ENCODE measurements around the gene PRDM16. TPM values are rescaled to one million over a fixed set of nuclear protein-coding genes. Genes with fewer than 3 reads are reported as not detected.

The PRDM16 gene
- total RNA-seq, 2 experiments from 2014 or later = not detected

DNA sequence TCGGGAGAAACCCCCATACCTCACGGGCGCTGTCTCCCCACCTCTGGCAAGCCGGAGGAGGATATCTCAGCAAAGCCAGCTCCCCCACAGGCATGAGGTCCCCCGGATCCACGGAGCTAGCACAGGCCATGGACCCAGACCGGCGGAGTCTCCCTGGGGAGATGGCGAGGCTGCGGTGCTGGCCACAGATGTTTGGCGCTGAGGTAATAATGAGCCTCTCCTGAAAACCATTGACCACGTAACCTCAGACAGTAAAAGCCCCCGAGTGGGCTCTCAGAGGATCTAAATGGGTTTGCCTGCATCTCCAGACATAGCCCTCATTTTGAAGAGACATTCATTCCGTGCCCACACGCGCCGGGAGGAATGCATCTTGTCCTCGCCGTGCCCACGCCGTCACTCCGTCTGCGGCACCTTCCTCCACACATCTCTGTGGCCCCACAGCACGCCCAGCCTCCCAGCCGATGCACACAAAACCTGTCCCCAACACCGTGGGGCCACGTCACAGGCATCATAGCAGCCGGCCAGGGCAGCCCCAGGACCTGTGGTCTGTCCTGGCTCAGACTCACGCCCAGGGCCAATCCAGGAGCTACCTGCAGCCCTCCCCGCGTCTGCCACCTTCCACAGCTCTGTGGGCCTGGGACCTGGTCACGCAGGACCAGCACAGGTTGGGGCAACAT is 150.9 kb downstream of the PRDM16 start:
- intact Hi-C loops (cut with micrococcal nuclease; ENCODE audit: unreplicated experiment) = no loop called here
- Histone ChIP-seq H4K20me1 (ENCODE audit: insufficient read depth, low read length) (no peaks in the 10 kb centered on the region; the same call in 1 of the 2 replicates), H3K9me3 (ENCODE audit: low read length) (no peaks in the 10 kb centered on the region), H2AFZ (ENCODE audit: low read length) (no peak overlapping the region), H3K9me2 (ENCODE audit: insufficient read depth, low read length) (no peaks in the 10 kb centered on the region), H3K36me3 (ENCODE audit: insufficient read depth, low read length) (no peaks in the 10 kb centered on the region), H3K4me2 (ENCODE audit: low read length) (no peak overlapping the region), H3K4me3 (ENCODE audit: low read depth, low read length, poor library complexity, severe bottlenecking) (no peak overlapping the region), H3K27ac (ENCODE audit: low read depth, low read length, poor library complexity, severe bottlenecking) (no peak overlapping the region), H3K79me2 (ENCODE audit: insufficient read depth, low read depth, low read length) (no peaks in the 10 kb centered on the region), H3K4me1 (ENCODE audit: insufficient read depth, low read length, poor library complexity, severe bottlenecking) (peaks cover 14% of the 10 kb centered on the region)
- ChIA-PET POLR2A (no interaction called here), CTCF (ENCODE audit: unreplicated experiment) (no interaction called here)
- TF ChIP-seq, protein P1, sequence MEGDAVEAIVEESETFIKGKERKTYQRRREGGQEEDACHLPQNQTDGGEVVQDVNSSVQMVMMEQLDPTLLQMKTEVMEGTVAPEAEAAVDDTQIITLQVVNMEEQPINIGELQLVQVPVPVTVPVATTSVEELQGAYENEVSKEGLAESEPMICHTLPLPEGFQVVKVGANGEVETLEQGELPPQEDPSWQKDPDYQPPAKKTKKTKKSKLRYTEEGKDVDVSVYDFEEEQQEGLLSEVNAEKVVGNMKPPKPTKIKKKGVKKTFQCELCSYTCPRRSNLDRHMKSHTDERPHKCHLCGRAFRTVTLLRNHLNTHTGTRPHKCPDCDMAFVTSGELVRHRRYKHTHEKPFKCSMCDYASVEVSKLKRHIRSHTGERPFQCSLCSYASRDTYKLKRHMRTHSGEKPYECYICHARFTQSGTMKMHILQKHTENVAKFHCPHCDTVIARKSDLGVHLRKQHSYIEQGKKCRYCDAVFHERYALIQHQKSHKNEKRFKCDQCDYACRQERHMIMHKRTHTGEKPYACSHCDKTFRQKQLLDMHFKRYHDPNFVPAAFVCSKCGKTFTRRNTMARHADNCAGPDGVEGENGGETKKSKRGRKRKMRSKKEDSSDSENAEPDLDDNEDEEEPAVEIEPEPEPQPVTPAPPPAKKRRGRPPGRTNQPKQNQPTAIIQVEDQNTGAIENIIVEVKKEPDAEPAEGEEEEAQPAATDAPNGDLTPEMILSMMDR (conservative IDR thresholded peaks at IDR 0.05; ENCODE audit: low read length) = no peak
- no peak for TF ChIP-seq EZH2phosphoT487 (IDR thresholded peaks at IDR 0.05; ENCODE audit: borderline replicate concordance, low read depth, low read length)
- DNase-seq (ENCODE audit: low spot score) = no peak
- BruUV-seq (replicated peaks) = no TSS peak

DNA sequence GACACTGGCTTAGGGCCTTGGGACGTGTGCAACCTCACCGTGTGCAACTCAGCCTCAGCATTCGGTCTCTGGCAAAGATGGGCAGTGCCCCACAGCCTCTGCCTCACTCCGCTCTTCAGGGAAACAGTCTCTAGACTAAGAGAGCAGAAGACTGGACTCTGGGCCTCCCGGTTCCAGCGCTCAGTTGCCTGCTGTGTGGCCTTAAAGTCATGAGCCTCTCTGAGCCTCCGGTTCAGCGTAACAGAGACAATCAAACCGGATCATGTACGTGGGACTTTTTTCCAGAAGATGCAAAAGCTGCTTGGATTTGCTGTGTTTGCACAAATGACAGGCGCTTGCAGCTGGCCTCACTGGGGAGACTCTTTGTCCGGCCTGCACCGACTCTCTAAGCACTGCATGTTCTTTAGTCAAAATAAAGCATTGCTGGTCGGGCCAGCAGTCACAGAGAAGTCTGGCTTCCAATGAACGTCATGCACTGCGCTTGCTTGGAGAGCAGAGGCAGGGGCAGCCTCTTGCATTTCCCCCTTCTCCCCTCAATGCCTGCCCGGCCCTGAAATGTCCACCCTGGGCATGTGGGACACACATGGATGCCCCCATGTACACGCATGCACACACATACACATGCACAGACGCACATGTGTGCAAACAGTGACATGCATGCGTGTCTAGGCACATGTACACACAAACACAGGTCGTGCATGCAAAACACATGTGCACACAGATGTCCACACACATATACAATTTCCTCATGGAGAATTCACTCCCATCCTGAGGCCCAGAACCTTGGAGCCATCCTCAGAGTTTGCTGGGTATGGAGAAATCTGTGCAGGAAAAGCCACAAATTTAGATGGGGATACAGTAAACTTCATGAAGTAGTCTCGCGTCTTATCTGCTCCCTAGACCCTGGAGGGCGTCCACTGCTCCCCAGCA is 152.4 kb downstream of the PRDM16 start:
- H3K36me3 ChIP-seq (ENCODE audit: insufficient read depth, low read length) = no peaks in the 10 kb centered on the region
- 0 out of 2 replicates have a peak overlapping the region, but pooled peaks have one; percentile 46 for H2AFZ ChIP-seq (ENCODE audit: low read length)
- no TSS peak for BruUV-seq (replicated peaks)
- DNase-seq (ENCODE audit: low spot score) = no peak
- H3K4me1 ChIP-seq (ENCODE audit: insufficient read depth, low read length, poor library complexity, severe bottlenecking) = peaks cover 14% of the 10 kb centered on the region
- H3K27ac ChIP-seq (ENCODE audit: low read depth, low read length, poor library complexity, severe bottlenecking) = no peak overlapping the region
- intact Hi-C loops (cut with micrococcal nuclease; ENCODE audit: unreplicated experiment) = no loop called here
- no peak overlapping the region for H3K4me3 ChIP-seq (ENCODE audit: low read depth, low read length, poor library complexity, severe bottlenecking)
- TF ChIP-seq EZH2phosphoT487 (IDR thresholded peaks at IDR 0.05; ENCODE audit: borderline replicate concordance, low read depth, low read length) = no peak
- TF ChIP-seq, protein P1 (conservative IDR thresholded peaks at IDR 0.05; ENCODE audit: low read length) = no peak
- H3K9me2 ChIP-seq (ENCODE audit: insufficient read depth, low read length) = no peaks in the 10 kb centered on the region
- CTCF ChIA-PET (ENCODE audit: unreplicated experiment) = no interaction called here
- POLR2A ChIA-PET = no interaction called here
- no peaks in the 10 kb centered on the region for H3K9me3 ChIP-seq (ENCODE audit: low read length)
- H4K20me1 ChIP-seq (ENCODE audit: insufficient read depth, low read length) = no peaks in the 10 kb centered on the region
- H3K79me2 ChIP-seq (ENCODE audit: insufficient read depth, low read depth, low read length) = no peaks in the 10 kb centered on the region
- peak overlapping the region; percentile 45 for H3K4me2 ChIP-seq (ENCODE audit: low read length)
